GM23338 (cell line): ENCODE measurements around the gene ABCC12. TPM values are rescaled to one million over a fixed set of nuclear protein-coding genes. Genes with fewer than 3 reads are reported as not detected.

ENCODE experiments used
- ATAC-seq: fragments of 200-7000 bp; cut with Tn5 transposase; 3 replicates; pipeline ENCODE4 v1.9.1; 2020
- DNase-seq: peaks from one replicate; pipeline ENCODE4 v3.0.0-alpha.2; 2015; ENCODE audit warnings: low spot score
- H2AFZ ChIP-seq: fragments of 200-600 bp; sonication (generic); 2 replicates; pipeline ENCODE4 v1.8.0; 2016; ENCODE audit warnings: antibody characterized with exemption, mild to moderate bottlenecking, moderate library complexity
- H3F3A ChIP-seq: fragments of 200-600 bp; sonication (generic); replicated peaks from 2 replicates; pipeline ENCODE4 v1.8.0; 2017; ENCODE audit warnings: antibody characterized with exemption, mixed run types, low read depth
- H3K27ac ChIP-seq: fragments of 200-600 bp; sonication (generic); 2 replicates; pipeline ENCODE4 v1.6.1; 2016; ENCODE audit warnings: low read depth
- H3K27me3 ChIP-seq: fragments of 200-600 bp; sonication (generic); 2 replicates; pipeline ENCODE4 v1.8.0; 2016; ENCODE audit warnings: mild to moderate bottlenecking, mixed run types, moderate library complexity; ENCODE audit not compliant: insufficient read depth
- H3K36me3 ChIP-seq: fragments of 200-600 bp; sonication (generic); 2 replicates; pipeline ENCODE4 v1.8.0; 2016; ENCODE audit warnings: mild to moderate bottlenecking; ENCODE audit not compliant: insufficient read depth
- H3K4me1 ChIP-seq: fragments of 200-600 bp; sonication (generic); 2 replicates; pipeline ENCODE4 v1.8.0; 2016; ENCODE audit warnings: mild to moderate bottlenecking, moderate library complexity; ENCODE audit not compliant: insufficient read depth
- H3K4me2 ChIP-seq: fragments of 200-600 bp; sonication (generic); 2 replicates; pipeline ENCODE4 v1.7.1; 2017; ENCODE audit warnings: mixed run types
- H3K4me3 ChIP-seq: fragments of 200-600 bp; sonication (generic); 2 replicates; pipeline ENCODE4 v1.6.1; 2016; ENCODE audit warnings: mixed run types
- H3K79me2 ChIP-seq: fragments of 200-600 bp; sonication (generic); replicated peaks from 2 replicates; pipeline ENCODE4 v1.8.0; 2017; ENCODE audit warnings: mild to moderate bottlenecking; ENCODE audit not compliant: insufficient read depth
- H3K9me2 ChIP-seq: fragments of 200-600 bp; sonication (generic); 2 replicates; pipeline ENCODE4 v1.8.0; 2017; ENCODE audit not compliant: insufficient read depth
- H4K20me1 ChIP-seq: fragments of 200-600 bp; sonication (generic); replicated peaks from 2 replicates; pipeline ENCODE4 v1.8.0; 2017; ENCODE audit warnings: mild to moderate bottlenecking; ENCODE audit not compliant: insufficient read depth
- H3K27ac Mint-ChIP-seq: 2 replicates; pipeline ENCODE4 v1.8.0; 2020; ENCODE audit warnings: inconsistent platforms, mild to moderate bottlenecking, moderate library complexity, mixed read lengths
- H3K27me3 Mint-ChIP-seq: 3 replicates; pipeline ENCODE4 v1.8.0; 2022; ENCODE audit warnings: low read depth, mild to moderate bottlenecking, moderate library complexity, mixed read lengths, inconsistent platforms; ENCODE audit not compliant: insufficient read depth, poor library complexity
- H3K36me3 Mint-ChIP-seq: 3 replicates; pipeline ENCODE4 v1.8.0; 2021; ENCODE audit warnings: low read depth, mild to moderate bottlenecking, inconsistent platforms, moderate library complexity, mixed read lengths
- H3K4me1 Mint-ChIP-seq: 3 replicates; pipeline ENCODE4 v1.8.0; 2020; ENCODE audit warnings: mild to moderate bottlenecking, inconsistent platforms, mixed read lengths
- H3K4me3 Mint-ChIP-seq: 3 replicates; pipeline ENCODE4 v1.8.0; 2021; ENCODE audit warnings: moderate library complexity, mild to moderate bottlenecking, inconsistent platforms, mixed read lengths
- H3K9me3 Mint-ChIP-seq: 3 replicates; pipeline ENCODE4 v1.8.0; 2020; ENCODE audit warnings: moderate library complexity, mild to moderate bottlenecking, inconsistent platforms, mixed read lengths
- CREB1 ChIP-seq: fragments of 250-450 bp; sonication (Bioruptor Pico); IDR thresholded peaks from 2 replicates; pipeline ENCODE4 v1.5.0; 2020; ENCODE audit warnings: low read depth, mild to moderate bottlenecking, moderate library complexity
- EZH2 ChIP-seq: fragments of 200-600 bp; sonication (generic); IDR thresholded peaks from one replicate; pipeline ENCODE4 v1.8.0; 2017; ENCODE audit warnings: antibody characterized with exemption, mild to moderate bottlenecking, low read depth; ENCODE audit not compliant: unreplicated experiment
- EZH2phosphoT487 ChIP-seq: fragments of 200-600 bp; sonication (generic); IDR thresholded peaks from one replicate; pipeline ENCODE4 v1.8.1; 2018; ENCODE audit warnings: antibody characterized with exemption; ENCODE audit not compliant: unreplicated experiment
- JUNB ChIP-seq: IDR thresholded peaks from one replicate; pipeline ENCODE4 v1.6.1; 2016; ENCODE audit warnings: antibody characterized with exemption; ENCODE audit not compliant: unreplicated experiment
- POLR2AphosphoS5 ChIP-seq: IDR thresholded peaks from 2 replicates; pipeline ENCODE4 v1.6.1; 2016; ENCODE audit warnings: antibody characterized with exemption, low read depth
- ZNF331 ChIP-seq: fragments of 250-450 bp; sonication (Bioruptor Pico); IDR thresholded peaks from 2 replicates; pipeline ENCODE4 v1.5.0; 2020; ENCODE audit warnings: low read depth, mild to moderate bottlenecking, moderate library complexity
- polyA plus RNA-seq: library from polyadenylated mRNA; unstranded; fragments of >200 nt; fragmentation: Nextera tagmentation; extraction: Ambion mirVana; gene quantifications from 2 replicates; pipeline ENCODE4 v1.2.1, GENCODE V29; 2016
- total RNA-seq: library from RNA; depleted of rRNA; stranded (reverse); fragments of >200 nt; shearing (Covaris generic); gene quantifications from 2 replicates; pipeline ENCODE4 v1.2.3, GENCODE V29; 2014; rRNA removed

Gene ABCC12
- total and polyA plus RNA-seq, 2 experiments from 2014 or later = not detected

- Histone ChIP-seq H3F3A (no peaks in the 10 kb centered on the region), H3K36me3 (no peaks in the 10 kb centered on the region), H3K27me3 (no peaks in the 10 kb centered on the region), H3K9me2 (no peaks in the 10 kb centered on the region; the same call in 1 of the 2 replicates), H3K27ac (no peak overlapping the region), H3K4me2 (no peak overlapping the region), H2AFZ (no peak overlapping the region), H3K4me1 (peaks cover 5% of the 10 kb centered on the region; the same call in 1 of the 2 replicates), H4K20me1 (no peaks in the 10 kb centered on the region), H3K79me2 (no peaks in the 10 kb centered on the region), H3K4me3 (no peak overlapping the region)
- Mint-ChIP-seq H3K27ac (no peak overlapping the region), H3K4me3 (no peak overlapping the region), H3K27me3 (peaks cover 5% of the 10 kb centered on the region), H3K4me1 (peaks cover 16% of the 10 kb centered on the region), H3K36me3 (no peaks in the 10 kb centered on the region), H3K9me3 (no peaks in the 10 kb centered on the region; the same call in 2 of the 3 replicates)
- DNase-seq = no peak
- TF ChIP-seq JUNB (no peak), POLR2AphosphoS5 (no peak), CREB1 (CRISPR knock-in tag) (no peak), EZH2 (no peak), EZH2phosphoT487 (no peak), ZNF331 (CRISPR knock-in tag) (no peak)
- no peak for ATAC-seq
These were observed 49.3 kb downstream of the ABCC12 start for GRCh38 chr16:48106446-48106845.

Other genes starting within 250 kb of the ABCC12 start
- gene LONP2, start 88.3 kb upstream of the ABCC12 start, total RNA-seq = 23.3 and 25.2 TPM in 2 replicates
- 8.7 and 12.4 TPM in 2 replicates for gene LONP2, start 88.3 kb upstream of the ABCC12 start, polyA plus RNA-seq
- 0.12 TPM in 1 of 2 replicates, not detected in the other for gene ABCC11, start 91.5 kb upstream of the ABCC12 start, total RNA-seq
- gene ABCC11, start 91.5 kb upstream of the ABCC12 start, polyA plus RNA-seq = 0.10 TPM in 1 of 2 replicates, not detected in the other
- gene SIAH1, start 229.4 kb upstream of the ABCC12 start, total RNA-seq = 47.0 and 52.7 TPM in 2 replicates
- gene SIAH1, start 229.4 kb upstream of the ABCC12 start, polyA plus RNA-seq = 35.1 and 42.0 TPM in 2 replicates